A549 (cell line): ENCODE data around the gene CACNG7.

Experiments
- BHLHE40 ChIP-seq: IDR thresholded peaks from 2 replicates; pipeline ENCODE4 v1.6.1; 2012; ENCODE audit warnings: low read depth, low read length, inconsistent platforms
- CHD4 ChIP-seq: fragments of 200-600 bp; sonication (generic); IDR thresholded peaks from 2 replicates; pipeline ENCODE4 v1.6.1; 2016; ENCODE audit warnings: antibody characterized with exemption, mild to moderate bottlenecking, borderline replicate concordance
- POLR2A ChIP-seq: IDR thresholded peaks from 2 replicates; pipeline ENCODE4 v1.6.1; 2012; ENCODE audit warnings: mild to moderate bottlenecking, low read length
- RARB ChIP-seq: fragments of 250-450 bp; sonication (Bioruptor Pico); IDR thresholded peaks from 2 replicates; pipeline ENCODE4 v1.8.0; 2021; ENCODE audit warnings: mild to moderate bottlenecking, moderate library complexity
- USF2 ChIP-seq: fragments of 450-650 bp; IDR thresholded peaks from 2 replicates; pipeline ENCODE4 v1.6.1; 2014; ENCODE audit warnings: antibody characterized with exemption
- ZSCAN20 ChIP-seq: fragments of 250-450 bp; sonication (Bioruptor Pico); IDR thresholded peaks from 2 replicates; pipeline ENCODE4 v1.8.0; 2022; ENCODE audit warnings: mild to moderate bottlenecking, moderate library complexity
- TF ChIP-seq, protein P1 (sequence below): fragments of >200 bp; sonication (Bioruptor Twin); formaldehyde crosslinking; IDR thresholded peaks from 3 replicates; pipeline ENCODE4 v1.5.1; 2016
- TF ChIP-seq, protein P2 (sequence below): fragments of 200-600 bp; sonication (generic); IDR thresholded peaks from 2 replicates; pipeline ENCODE4 v1.6.1; 2016; ENCODE audit warnings: antibody characterized with exemption, mild to moderate bottlenecking, moderate library complexity

- peak; percentile 79 for TF ChIP-seq POLR2A
- TF ChIP-seq RARB (CRISPR knock-in tag), result peak; percentile 88
- TF ChIP-seq, protein P1, sequence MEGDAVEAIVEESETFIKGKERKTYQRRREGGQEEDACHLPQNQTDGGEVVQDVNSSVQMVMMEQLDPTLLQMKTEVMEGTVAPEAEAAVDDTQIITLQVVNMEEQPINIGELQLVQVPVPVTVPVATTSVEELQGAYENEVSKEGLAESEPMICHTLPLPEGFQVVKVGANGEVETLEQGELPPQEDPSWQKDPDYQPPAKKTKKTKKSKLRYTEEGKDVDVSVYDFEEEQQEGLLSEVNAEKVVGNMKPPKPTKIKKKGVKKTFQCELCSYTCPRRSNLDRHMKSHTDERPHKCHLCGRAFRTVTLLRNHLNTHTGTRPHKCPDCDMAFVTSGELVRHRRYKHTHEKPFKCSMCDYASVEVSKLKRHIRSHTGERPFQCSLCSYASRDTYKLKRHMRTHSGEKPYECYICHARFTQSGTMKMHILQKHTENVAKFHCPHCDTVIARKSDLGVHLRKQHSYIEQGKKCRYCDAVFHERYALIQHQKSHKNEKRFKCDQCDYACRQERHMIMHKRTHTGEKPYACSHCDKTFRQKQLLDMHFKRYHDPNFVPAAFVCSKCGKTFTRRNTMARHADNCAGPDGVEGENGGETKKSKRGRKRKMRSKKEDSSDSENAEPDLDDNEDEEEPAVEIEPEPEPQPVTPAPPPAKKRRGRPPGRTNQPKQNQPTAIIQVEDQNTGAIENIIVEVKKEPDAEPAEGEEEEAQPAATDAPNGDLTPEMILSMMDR, result no peak
- TF ChIP-seq, protein P2, sequence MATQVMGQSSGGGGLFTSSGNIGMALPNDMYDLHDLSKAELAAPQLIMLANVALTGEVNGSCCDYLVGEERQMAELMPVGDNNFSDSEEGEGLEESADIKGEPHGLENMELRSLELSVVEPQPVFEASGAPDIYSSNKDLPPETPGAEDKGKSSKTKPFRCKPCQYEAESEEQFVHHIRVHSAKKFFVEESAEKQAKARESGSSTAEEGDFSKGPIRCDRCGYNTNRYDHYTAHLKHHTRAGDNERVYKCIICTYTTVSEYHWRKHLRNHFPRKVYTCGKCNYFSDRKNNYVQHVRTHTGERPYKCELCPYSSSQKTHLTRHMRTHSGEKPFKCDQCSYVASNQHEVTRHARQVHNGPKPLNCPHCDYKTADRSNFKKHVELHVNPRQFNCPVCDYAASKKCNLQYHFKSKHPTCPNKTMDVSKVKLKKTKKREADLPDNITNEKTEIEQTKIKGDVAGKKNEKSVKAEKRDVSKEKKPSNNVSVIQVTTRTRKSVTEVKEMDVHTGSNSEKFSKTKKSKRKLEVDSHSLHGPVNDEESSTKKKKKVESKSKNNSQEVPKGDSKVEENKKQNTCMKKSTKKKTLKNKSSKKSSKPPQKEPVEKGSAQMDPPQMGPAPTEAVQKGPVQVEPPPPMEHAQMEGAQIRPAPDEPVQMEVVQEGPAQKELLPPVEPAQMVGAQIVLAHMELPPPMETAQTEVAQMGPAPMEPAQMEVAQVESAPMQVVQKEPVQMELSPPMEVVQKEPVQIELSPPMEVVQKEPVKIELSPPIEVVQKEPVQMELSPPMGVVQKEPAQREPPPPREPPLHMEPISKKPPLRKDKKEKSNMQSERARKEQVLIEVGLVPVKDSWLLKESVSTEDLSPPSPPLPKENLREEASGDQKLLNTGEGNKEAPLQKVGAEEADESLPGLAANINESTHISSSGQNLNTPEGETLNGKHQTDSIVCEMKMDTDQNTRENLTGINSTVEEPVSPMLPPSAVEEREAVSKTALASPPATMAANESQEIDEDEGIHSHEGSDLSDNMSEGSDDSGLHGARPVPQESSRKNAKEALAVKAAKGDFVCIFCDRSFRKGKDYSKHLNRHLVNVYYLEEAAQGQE, result 0 out of 2 replicates have a peak, but pooled peaks have one; percentile 22
- no peak for TF ChIP-seq USF2
- TF ChIP-seq CHD4, result no peak
- no peak for TF ChIP-seq BHLHE40
- no peak for TF ChIP-seq ZSCAN20 (CRISPR knock-in tag)
These were observed 42.9 kb upstream of the CACNG7 start for GRCh38 chr19:53865918-53866864.
